Thyroid gland (tissue), 4 donors: ENCODE measurements around the gene CA5A.

Source experiments
- CTCF ChIP-seq, 6 experiments: fragments of 200-600 bp in 3 of 6; fragments of 450-650 bp in 3 of 6; sonication (generic) in 3 of 6; IDR thresholded peaks; one replicate each; pipeline ENCODE4 v1.5.1; 2016 to 2019; ENCODE audit warnings: antibody characterized with exemption in 6 of 6, mild to moderate bottlenecking in 2 of 6, inconsistent platforms in 1 of 6, moderate library complexity in 1 of 6
- POLR2A ChIP-seq, 2 donors: fragments of 450-650 bp; IDR thresholded peaks; one replicate each; pipeline ENCODE4 v1.6.1; 2017; ENCODE audit warnings: antibody characterized with exemption in 2 of 2, mild to moderate bottlenecking in 2 of 2, moderate library complexity in 1 of 2

- TF ChIP-seq CTCF (IDR thresholded peaks at IDR 0.05), result no peak
- no peak for TF ChIP-seq POLR2A (IDR thresholded peaks at IDR 0.05)
Measured at GRCh38 chr16:87931504-87931903, 4.8 kb downstream of the CA5A start.
